ENCODE measurements around the gene UVRAG.

DNA sequence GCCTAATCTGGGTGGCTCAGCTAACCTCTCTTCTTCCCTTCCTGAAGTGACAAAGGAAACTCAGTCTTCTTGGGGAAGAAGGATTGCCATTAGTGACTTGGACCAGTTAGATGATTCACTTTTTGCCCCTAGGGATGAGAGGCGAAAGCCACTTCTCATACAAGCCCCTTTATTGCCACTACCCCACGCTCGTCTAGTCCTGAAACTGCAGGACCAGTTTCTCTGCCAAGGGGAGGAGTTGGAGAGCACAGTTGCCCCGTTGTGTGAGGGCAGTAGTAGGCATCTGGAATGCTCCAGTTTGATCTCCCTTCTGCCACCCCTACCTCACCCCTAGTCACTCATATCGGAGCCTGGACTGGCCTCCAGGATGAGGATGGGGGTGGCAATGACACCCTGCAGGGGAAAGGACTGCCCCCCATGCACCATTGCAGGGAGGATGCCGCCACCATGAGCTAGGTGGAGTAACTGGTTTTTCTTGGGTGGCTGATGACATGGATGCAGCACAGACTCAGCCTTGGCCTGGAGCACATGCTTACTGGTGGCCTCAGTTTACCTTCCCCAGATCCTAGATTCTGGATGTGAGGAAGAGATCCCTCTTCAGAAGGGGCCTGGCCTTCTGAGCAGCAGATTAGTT lies 14.2 kb upstream of the UVRAG start:
- TF ChIP-seq EP300 (IDR thresholded peaks at IDR 0.05) = no peak
- TF ChIP-seq POLR2AphosphoS5 (IDR thresholded peaks at IDR 0.05) = no peak
- no peak for TF ChIP-seq POLR2A (IDR thresholded peaks at IDR 0.05)

All from stomach (tissue), 4 donors.